ENCODE data around the gene LRRC53. TPM values are rescaled to one million over a fixed set of nuclear protein-coding genes. Genes with fewer than 3 reads are reported as not detected.
A peak's percentile ranks its signal among the peaks of the same experiment; 100 is the strongest.

The LRRC53 gene
- total RNA-seq, 4 donors from 2014 or later: not detected

DNA sequence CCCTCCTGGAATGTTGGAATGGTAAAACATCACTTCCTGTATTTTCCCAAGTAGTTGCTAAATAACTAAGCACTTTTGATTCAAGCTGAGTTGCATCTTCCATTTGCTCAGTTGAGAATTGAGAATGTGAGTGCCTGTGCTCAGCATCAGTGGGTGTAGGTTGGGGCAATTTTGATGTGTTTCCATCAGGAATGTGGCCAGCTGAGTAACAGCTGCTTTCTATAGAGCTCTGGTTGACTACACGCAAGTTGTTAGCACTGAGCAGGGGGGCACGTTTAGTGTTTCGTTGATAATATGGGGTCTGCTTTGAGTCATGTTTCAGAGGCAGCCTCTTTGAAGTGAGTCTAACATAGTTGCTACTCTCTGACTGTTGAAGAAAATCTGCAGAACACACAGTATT is 41.5 kb downstream of the LRRC53 start:
- H3K4me1 ChIP-seq: peaks cover 0 to 16% (median 4%) of the 10 kb centered on the region in 4 donors
- H3K4me3 ChIP-seq: no peak overlapping the region
- 37 to 50% methylated on average over 3 of the region's 3 CpGs for WGBS, 2 donors

DNA sequence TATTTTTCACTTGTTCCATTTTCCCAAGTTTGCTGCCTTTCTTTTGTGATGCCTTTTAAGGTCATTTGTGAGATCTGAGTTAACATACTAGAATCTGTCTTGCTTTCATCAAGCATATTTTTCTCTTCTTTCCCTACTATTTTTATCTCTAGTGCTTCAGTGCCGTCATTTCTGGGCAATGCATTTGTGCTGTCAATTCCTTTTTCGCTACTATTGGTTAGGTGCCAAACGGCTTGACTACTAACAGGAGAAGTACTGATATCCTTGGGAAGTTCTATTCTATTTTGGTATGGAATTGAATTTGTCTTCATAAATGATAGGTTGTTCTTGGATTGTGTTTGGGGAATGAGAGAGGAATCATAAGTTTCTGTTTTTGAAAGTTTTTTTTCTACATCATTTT is 42.2 kb downstream of the LRRC53 start:
- H3K4me3 ChIP-seq: no peak overlapping the region
- no peaks in the 10 kb centered on the region for H3K27me3 ChIP-seq
- peaks cover 0 to 2% (median 0%) of the 10 kb centered on the region in 3 donors for H3K36me3 ChIP-seq
- H3K9me3 ChIP-seq: no peaks in the 10 kb centered on the region
- DNase-seq (ENCODE audit: low spot score in 2 of 2): no peak
- no peak overlapping the region for H3K27ac ChIP-seq
- TF ChIP-seq, protein P1, sequence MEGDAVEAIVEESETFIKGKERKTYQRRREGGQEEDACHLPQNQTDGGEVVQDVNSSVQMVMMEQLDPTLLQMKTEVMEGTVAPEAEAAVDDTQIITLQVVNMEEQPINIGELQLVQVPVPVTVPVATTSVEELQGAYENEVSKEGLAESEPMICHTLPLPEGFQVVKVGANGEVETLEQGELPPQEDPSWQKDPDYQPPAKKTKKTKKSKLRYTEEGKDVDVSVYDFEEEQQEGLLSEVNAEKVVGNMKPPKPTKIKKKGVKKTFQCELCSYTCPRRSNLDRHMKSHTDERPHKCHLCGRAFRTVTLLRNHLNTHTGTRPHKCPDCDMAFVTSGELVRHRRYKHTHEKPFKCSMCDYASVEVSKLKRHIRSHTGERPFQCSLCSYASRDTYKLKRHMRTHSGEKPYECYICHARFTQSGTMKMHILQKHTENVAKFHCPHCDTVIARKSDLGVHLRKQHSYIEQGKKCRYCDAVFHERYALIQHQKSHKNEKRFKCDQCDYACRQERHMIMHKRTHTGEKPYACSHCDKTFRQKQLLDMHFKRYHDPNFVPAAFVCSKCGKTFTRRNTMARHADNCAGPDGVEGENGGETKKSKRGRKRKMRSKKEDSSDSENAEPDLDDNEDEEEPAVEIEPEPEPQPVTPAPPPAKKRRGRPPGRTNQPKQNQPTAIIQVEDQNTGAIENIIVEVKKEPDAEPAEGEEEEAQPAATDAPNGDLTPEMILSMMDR (IDR thresholded peaks at IDR 0.05): no peak
- TF ChIP-seq EP300 (IDR thresholded peaks at IDR 0.05): no peak
- TF ChIP-seq POLR2A (IDR thresholded peaks at IDR 0.05): no peak
- WGBS, 2 donors: 57 to 64% methylated on average over 3 of the region's 3 CpGs
- H3K4me1 ChIP-seq: peaks cover 0 to 16% (median 4%) of the 10 kb centered on the region in 4 donors

More for the DNA sequence above, 41.5 kb downstream of the LRRC53 start:
- no peaks in the 10 kb centered on the region for H3K27me3 ChIP-seq
- TF ChIP-seq, protein P1 (IDR thresholded peaks at IDR 0.05): no peak
- TF ChIP-seq POLR2A (IDR thresholded peaks at IDR 0.05): no peak
- no peak for TF ChIP-seq EP300 (IDR thresholded peaks at IDR 0.05)
- H3K9me3 ChIP-seq: no peaks in the 10 kb centered on the region
- H3K36me3 ChIP-seq: no peaks in the 10 kb centered on the region
- peak overlapping the region in 1 of 4 donors; percentile 9 for H3K27ac ChIP-seq
- no peak for DNase-seq (ENCODE audit: low spot score in 2 of 2)

DNA sequence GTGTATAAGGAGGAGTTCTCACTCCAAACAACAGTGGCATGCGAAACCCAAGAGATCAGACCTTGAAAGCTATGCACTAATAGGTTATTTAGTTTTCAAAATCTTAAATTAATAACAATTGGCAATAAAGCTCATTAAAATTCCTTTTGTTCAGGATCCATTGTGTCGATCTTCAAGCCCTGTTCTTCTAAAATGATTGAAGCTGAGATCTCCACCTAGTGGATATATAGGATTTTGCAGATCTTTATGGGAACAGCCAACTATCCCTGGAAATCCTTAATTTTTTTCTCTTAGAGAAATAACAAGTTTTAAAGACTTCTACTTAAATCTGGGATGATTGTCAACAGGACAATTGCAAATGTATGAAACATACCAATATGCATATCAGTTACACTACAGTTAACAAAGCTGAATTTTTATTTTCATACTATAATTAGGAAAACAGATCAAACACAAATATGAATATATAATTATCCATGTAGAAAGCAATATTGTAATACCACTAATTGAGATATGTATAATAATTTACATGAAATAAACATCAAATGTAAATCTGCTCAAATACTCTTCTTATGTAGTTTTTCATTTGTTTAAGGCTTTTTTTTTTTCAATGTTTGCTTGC is 43.3 kb downstream of the LRRC53 start:
- Histone ChIP-seq H3K4me1 (peaks cover 0 to 16% (median 4%) of the 10 kb centered on the region in 4 donors), H3K9me3 (no peaks in the 10 kb centered on the region), H3K27me3 (no peaks in the 10 kb centered on the region), H3K36me3 (peaks cover 0 to 5% (median 0%) of the 10 kb centered on the region in 3 donors), H3K27ac (no peak overlapping the region), H3K4me3 (no peak overlapping the region)
- TF ChIP-seq POLR2A (IDR thresholded peaks at IDR 0.05) (no peak), EP300 (IDR thresholded peaks at IDR 0.05) (no peak)
- TF ChIP-seq, protein P1 (IDR thresholded peaks at IDR 0.05): peak; percentile 43 to 64 (median 50)
- 11% methylated on average over 2 of the region's 2 CpGs for WGBS, 2 donors
- DNase-seq (ENCODE audit: low spot score in 2 of 2): no peak

DNA sequence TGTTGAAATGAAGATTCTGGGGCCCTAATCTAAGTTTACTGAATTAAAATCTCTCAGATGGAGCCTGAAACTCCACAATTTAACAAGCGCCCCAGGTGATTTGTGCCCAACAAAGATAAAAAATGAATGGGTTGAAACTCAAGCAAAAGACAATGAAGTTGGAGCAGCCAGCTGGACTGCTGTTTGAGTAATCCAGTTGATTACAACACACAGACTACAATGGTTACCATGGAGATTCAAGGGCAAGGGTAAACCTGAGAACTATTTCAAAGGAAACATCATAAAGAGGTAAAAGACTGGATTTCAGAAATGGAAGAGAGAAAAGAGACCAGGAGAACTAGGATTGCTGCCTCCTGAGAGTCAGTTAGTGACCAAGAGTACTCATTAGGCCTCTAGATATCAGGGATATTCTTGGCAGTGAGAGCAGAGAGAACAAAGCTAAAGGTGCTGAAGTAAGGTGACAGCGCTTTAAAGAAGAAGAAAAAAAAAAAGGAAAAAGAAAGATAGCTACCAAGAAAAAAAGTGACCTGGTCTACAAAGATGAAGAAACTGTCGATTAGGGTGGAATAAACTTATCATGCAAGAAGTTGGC is 44.5 kb downstream of the LRRC53 start:
- WGBS, 2 donors: 81 to 88% methylated on average over 3 of the region's 3 CpGs

More for the DNA sequence above, 44.5 kb downstream of the LRRC53 start:
- no peaks in the 10 kb centered on the region for H3K27me3 ChIP-seq
- H3K4me3 ChIP-seq: no peak overlapping the region
- TF ChIP-seq, protein P1 (IDR thresholded peaks at IDR 0.05): no peak
- TF ChIP-seq EP300 (IDR thresholded peaks at IDR 0.05) (no peak), POLR2A (IDR thresholded peaks at IDR 0.05) (no peak)
- H3K36me3 ChIP-seq: peaks cover 0 to 5% (median 0%) of the 10 kb centered on the region in 3 donors
- H3K9me3 ChIP-seq: no peaks in the 10 kb centered on the region
- DNase-seq (ENCODE audit: low spot score in 2 of 2): no peak
- no peak overlapping the region for H3K27ac ChIP-seq
- H3K4me1 ChIP-seq: peaks cover 0 to 16% (median 4%) of the 10 kb centered on the region in 4 donors

All from tibial nerve (tissue), 4 donors.